K562 (cell line): ENCODE data around the gene ZNF667. TPM values are rescaled to one million over a fixed set of nuclear protein-coding genes. Genes with fewer than 3 reads are reported as not detected.

Experiments
- BCOR ChIP-seq: fragments of 450-650 bp; IDR thresholded peaks from 2 replicates; pipeline ENCODE4 v1.6.1; 2016
- BRD4 ChIP-seq: fragments of 200-600 bp; sonication (generic); IDR thresholded peaks from 2 replicates; pipeline ENCODE4 v1.6.1; 2017; ENCODE audit warnings: inconsistent platforms
- GTF2A2 ChIP-seq: IDR thresholded peaks from 2 replicates; pipeline ENCODE4 v1.6.1; 2016; ENCODE audit warnings: mild to moderate bottlenecking, missing genetic modification characterization, missing compliant biosample characterization
- KAT7 ChIP-seq: sonication (generic); formaldehyde crosslinking; IDR thresholded peaks from 2 replicates; pipeline ENCODE4 v1.8.0; 2022; ENCODE audit warnings: missing genetic modification reagents, mild to moderate bottlenecking, borderline replicate concordance
- KDM4B ChIP-seq, 2 experiments: fragments of 450-650 bp in 1 of 2; sonication (generic) in 1 of 2; IDR thresholded peaks; 2 replicates each; pipeline ENCODE4 v1.6.1; 2016 to 2017; ENCODE audit warnings: borderline replicate concordance in 2 of 2, antibody characterized with exemption in 1 of 2, low read depth in 1 of 2, mild to moderate bottlenecking in 1 of 2
- MTA2 ChIP-seq: fragments of 450-650 bp; IDR thresholded peaks from 2 replicates; pipeline ENCODE4 v1.6.1; 2016; ENCODE audit warnings: low read depth
- MXD1 ChIP-seq: fragments of 250-450 bp; sonication (Bioruptor Pico); IDR thresholded peaks from 2 replicates; pipeline ENCODE4 v1.8.0; 2021; ENCODE audit warnings: borderline replicate concordance, mild to moderate bottlenecking, moderate library complexity; ENCODE audit not compliant: poor library complexity, severe bottlenecking
- NCOR1 ChIP-seq: fragments of 450-650 bp; IDR thresholded peaks from 2 replicates; pipeline ENCODE4 v1.6.1; 2016; ENCODE audit warnings: mild to moderate bottlenecking, moderate library complexity
- NFRKB ChIP-seq: fragments of 450-650 bp; IDR thresholded peaks from 2 replicates; pipeline ENCODE4 v1.6.1; 2016; ENCODE audit warnings: low read depth
- NUFIP1 ChIP-seq: fragments of 450-650 bp; IDR thresholded peaks from 2 replicates; pipeline ENCODE4 v1.6.1; 2018; ENCODE audit not compliant: partially characterized antibody
- REST ChIP-seq, 2 experiments: fragments of 450-650 bp; formaldehyde crosslinking in 1 of 2; IDR thresholded peaks; 2 replicates each; pipeline versions ENCODE4 v1.4.0 to v1.6.1; 2014 to 2020; ENCODE audit warnings: mild to moderate bottlenecking in 2 of 2, borderline replicate concordance in 1 of 2, low read depth in 1 of 2
- RFX7 ChIP-seq: fragments of 250-450 bp; sonication (Bioruptor Pico); IDR thresholded peaks from 2 replicates; pipeline ENCODE4 v1.5.1; 2021; ENCODE audit warnings: mild to moderate bottlenecking
- SOX6 ChIP-seq: fragments of 450-650 bp; IDR thresholded peaks from 2 replicates; pipeline ENCODE4 v1.6.1; 2014; ENCODE audit warnings: mild to moderate bottlenecking
- SREBF2 ChIP-seq: sonication (generic); formaldehyde crosslinking; IDR thresholded peaks from 2 replicates; pipeline ENCODE4 v1.4.0; 2020; ENCODE audit warnings: mild to moderate bottlenecking, missing genetic modification reagents
- TRIM24 ChIP-seq, 2 experiments: fragments of 450-650 bp; IDR thresholded peaks; 2 replicates each; pipeline ENCODE4 v1.6.1; 2016
- ZMIZ1 ChIP-seq, 2 experiments: fragments of 150-350 bp in 1 of 2; IDR thresholded peaks; 2 replicates each; pipeline ENCODE4 v1.6.1; 2012 to 2016; ENCODE audit warnings: low read depth in 2 of 2, low read length in 2 of 2, mild to moderate bottlenecking in 1 of 2, moderate library complexity in 1 of 2
- polyA plus RNA-seq, 8 experiments: library from polyadenylated mRNA; depleted of rRNA in 4 of 8; stranded (reverse) in 5 of 8; unstranded in 3 of 8; fragments of >200 nt; fragmentation: Nextera tagmentation in 2 of 8; fragmentation: Illumina TruSeq in 1 of 8; extraction: Ambion mirVana in 2 of 8; extraction: Trizol in 1 of 8; gene quantifications; 2 replicates each; pipeline versions ENCODE4 v1.2.1 to v1.2.3, GENCODE V29; 2011 to 2014; ENCODE audit warnings: inconsistent platforms in 1 of 8, missing spikeins in 1 of 8
- total RNA-seq, 7 experiments: library from RNA; depleted of rRNA in 6 of 7; stranded (reverse); fragments of >200 nt in 6 of 7; fragmentation: Illumina TruSeq in 2 of 7; extraction: Trizol in 2 of 7; gene quantifications; 2 replicates each; pipeline versions ENCODE4 v1.2.1 to v1.2.3, GENCODE V29; 2011 to 2021; ENCODE audit warnings: low replicate concordance in 1 of 7

The ZNF667 gene
- total and polyA plus RNA-seq, 9 of the 15 experiments (the other 6 are each of a cell fraction or from before 2014, with no cell fraction given) = not detected

GRCh38 chr19:56403764-56404704 lies 73.1 kb downstream of the ZNF667 start, which contains the start of gene ZNF583 (continued):
- TF ChIP-seq SOX6 (no peak), MXD1 (CRISPR knock-in tag) (no peak), MTA2 (no peak), ZMIZ1 (IDR thresholded peaks at IDR 0.05; ENCODE audit: low read depth in 2 of 2, low read length in 2 of 2) (peak in 1 of 2 experiments; percentile 49; a peak in 1 of 4 replicates), RFX7 (no peak), NUFIP1 (no peak), KAT7 (no peak), NFRKB (0 out of 2 replicates have a peak, but pooled peaks have one; percentile 30), NCOR1 (no peak), KDM4B (IDR thresholded peaks at IDR 0.05; ENCODE audit: borderline replicate concordance in 2 of 2, low read depth in 1 of 2) (no peak), REST (IDR thresholded peaks at IDR 0.05; ENCODE audit: borderline replicate concordance) (no peak), REST (CRISPR knock-in tag; IDR thresholded peaks at IDR 0.05; ENCODE audit: low read depth) (peak; percentile 51; the same call in 1 of the 2 replicates), SREBF2 (CRISPR knock-in tag) (no peak), TRIM24 (IDR thresholded peaks at IDR 0.05) (no peak), BCOR (no peak), GTF2A2 (tag) (no peak), BRD4 (no peak)
